GM18517 (cell line): ENCODE measurements around the gene RBM20.

ENCODE experiments used
- ATAC-seq: cut with Tn5 transposase; IDR thresholded peaks from one replicate; pipeline ENCODE4 v1.9.1; 2021; ENCODE audit warnings: mild to moderate bottlenecking, moderate library complexity; ENCODE audit not compliant: unreplicated experiment

Gene RBM20

DNA sequence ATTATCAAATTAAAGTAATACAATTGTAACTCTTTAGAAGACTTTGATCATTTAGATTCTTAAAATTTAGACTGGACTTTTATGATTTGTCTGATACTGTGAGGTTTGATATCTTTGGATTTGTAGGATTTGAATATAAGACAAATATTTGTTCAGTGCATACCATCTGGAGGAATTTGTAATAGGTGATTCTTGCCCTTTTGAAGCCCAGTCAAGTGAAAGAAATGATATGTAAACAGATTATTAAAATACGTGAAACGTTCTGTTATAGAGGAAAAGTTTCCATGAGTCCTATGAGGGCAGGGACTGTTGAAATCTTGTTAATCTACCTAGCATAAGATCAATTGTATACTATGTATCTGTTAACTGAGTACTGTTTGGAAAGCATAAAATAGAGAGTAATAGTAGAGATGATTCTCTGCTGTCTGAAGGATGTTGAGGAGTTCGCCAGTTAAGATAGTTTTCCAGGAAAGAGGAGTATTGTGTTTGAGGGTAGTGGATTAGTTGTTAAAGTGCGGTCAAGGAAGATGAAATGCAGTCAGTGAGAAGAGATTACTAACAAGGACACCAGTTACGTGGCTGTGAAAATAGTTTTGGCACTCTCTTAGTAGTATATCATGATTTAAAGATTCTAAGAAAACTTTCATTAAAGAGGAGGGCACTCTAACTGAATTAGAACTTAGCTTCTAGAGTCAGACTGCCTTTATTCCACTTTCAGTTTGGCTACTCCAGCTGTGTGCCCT is 242.0 kb downstream of the RBM20 start:
- no peak for ATAC-seq

DNA sequence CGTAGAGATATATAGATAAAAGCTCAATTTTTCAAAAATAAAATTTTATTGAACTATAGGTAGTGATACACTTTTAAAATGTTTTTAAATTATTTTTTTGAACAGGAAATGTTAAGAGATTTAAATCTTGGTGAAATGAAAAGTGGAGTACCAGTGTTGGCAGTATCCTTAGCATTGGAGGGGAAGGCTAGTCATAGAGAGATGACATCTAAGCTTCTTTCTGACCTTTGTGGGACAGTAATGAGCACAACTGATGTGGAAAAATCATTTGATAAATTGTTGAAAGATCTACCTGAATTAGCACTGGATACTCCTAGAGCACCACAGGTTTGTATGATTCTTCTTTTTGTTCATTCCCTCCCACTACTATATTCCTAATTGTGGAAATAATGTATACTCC is 243.4 kb downstream of the RBM20 start:
- no peak for ATAC-seq
